Activated naive CD8-positive, alpha-beta T cell (primary cell): ENCODE data around the gene KRR1.
"Not testable (repeated sequence)": the region's sequence is repeated elsewhere in the genome, so short reads cannot be mapped to it uniquely, and the experiment has no call there.

ENCODE experiments used
- H3K27ac Mint-ChIP-seq: one replicate; pipeline ENCODE4 v1.8.0; 2021; ENCODE audit warnings: mixed read lengths
- H3K27me3 Mint-ChIP-seq: one replicate; pipeline ENCODE4 v1.8.0; 2021; ENCODE audit warnings: mixed read lengths
- H3K36me3 Mint-ChIP-seq: one replicate; pipeline ENCODE4 v1.8.0; 2021; ENCODE audit warnings: mixed read lengths
- H3K4me1 Mint-ChIP-seq: one replicate; pipeline ENCODE4 v1.8.0; 2021; ENCODE audit warnings: low read depth, mixed read lengths
- H3K4me3 Mint-ChIP-seq: one replicate; pipeline ENCODE4 v1.8.0; 2021; ENCODE audit warnings: mild to moderate bottlenecking, mixed read lengths
- H3K9me3 Mint-ChIP-seq: one replicate; pipeline ENCODE4 v1.8.0; 2021; ENCODE audit warnings: low read depth, mixed read lengths

The KRR1 gene

DNA sequence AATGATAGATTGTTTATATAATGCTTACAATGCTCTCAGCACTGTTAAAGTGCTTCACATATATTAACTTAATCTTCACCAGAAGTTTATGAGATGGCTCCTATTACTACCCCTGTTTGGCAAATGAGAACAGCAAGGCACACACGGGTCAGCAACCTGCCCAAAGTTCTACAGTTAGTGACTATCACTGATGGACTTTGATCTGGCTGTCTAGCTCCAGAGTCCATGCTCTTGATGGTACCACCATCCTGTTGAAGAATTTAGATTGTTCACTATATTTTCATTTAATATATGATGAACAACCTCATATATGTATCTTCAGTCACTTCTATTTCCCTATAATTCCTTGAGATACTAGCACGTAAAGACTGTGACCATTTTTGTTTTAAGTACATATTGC is 20.2 kb downstream of the KRR1 start:
- H3K27ac Mint-ChIP-seq, result no peak overlapping the region
- H3K27me3 Mint-ChIP-seq, result no peaks in the 10 kb centered on the region
- H3K9me3 Mint-ChIP-seq, result no peaks in the 10 kb centered on the region
- H3K4me1 Mint-ChIP-seq, result peaks cover 43% of the 10 kb centered on the region
- H3K4me3 Mint-ChIP-seq, result no peak overlapping the region
- H3K36me3 Mint-ChIP-seq, result no peaks in the 10 kb centered on the region

DNA sequence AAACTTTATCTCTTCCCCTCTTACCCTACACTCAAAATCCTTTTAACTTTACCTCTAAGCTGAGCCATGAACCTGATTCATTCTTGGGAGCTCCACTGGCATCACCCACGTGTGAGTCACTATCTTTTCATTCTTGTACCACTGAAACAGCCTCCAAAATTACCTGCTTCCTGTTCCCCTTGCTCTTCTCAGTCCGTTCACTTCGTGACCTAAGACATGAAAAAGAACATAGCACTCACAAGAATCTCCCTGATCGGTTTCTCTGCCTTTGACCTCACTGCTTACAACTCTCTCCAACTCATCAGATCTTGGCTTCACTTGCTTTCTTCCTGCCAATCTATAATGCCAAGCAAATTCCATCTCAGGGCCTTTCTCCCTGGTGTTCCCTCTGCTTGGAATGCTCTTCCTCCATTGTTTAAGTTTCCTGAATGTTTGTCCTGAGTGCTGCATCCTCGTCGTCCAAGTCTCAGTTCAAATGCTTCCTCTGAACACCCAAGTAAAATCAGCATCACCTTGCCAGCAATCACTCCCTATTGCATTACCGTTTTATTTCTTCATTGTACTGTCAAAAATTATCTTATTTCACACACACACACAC is 21.7 kb downstream of the KRR1 start:
- no peaks in the 10 kb centered on the region for H3K27me3 Mint-ChIP-seq
- H3K4me1 Mint-ChIP-seq, result peaks cover 52% of the 10 kb centered on the region
- peak overlapping the region; percentile 36 for H3K4me3 Mint-ChIP-seq
- no peaks in the 10 kb centered on the region for H3K36me3 Mint-ChIP-seq
- peak overlapping the region; percentile 13 for H3K27ac Mint-ChIP-seq
- no peaks in the 10 kb centered on the region for H3K9me3 Mint-ChIP-seq

DNA sequence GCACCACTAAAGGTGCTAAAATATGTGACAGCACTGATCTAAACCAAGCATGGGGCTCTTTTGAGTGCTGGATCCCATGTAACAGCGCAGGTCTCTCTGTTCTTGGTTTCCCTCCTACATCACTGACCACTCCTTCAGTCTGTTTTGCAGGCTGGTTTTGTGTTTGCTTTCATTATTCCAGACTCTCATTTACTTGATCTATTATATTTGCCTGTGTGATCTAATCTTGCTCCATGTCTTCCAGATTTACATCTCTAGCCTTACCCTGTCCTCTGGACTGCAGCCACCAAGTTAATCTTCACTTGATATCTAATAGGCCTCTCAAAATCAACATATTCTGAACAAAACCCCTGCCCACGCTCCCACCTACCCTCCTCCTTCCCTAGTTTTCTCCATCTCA is 22.2 kb downstream of the KRR1 start:
- peak overlapping the region; percentile 36 for H3K4me3 Mint-ChIP-seq
- H3K4me1 Mint-ChIP-seq, result peaks cover 58% of the 10 kb centered on the region
- H3K9me3 Mint-ChIP-seq, result no peaks in the 10 kb centered on the region
- H3K27ac Mint-ChIP-seq, result peak overlapping the region; percentile 13
- H3K27me3 Mint-ChIP-seq, result no peaks in the 10 kb centered on the region
- peaks cover 2% of the 10 kb centered on the region for H3K36me3 Mint-ChIP-seq

DNA sequence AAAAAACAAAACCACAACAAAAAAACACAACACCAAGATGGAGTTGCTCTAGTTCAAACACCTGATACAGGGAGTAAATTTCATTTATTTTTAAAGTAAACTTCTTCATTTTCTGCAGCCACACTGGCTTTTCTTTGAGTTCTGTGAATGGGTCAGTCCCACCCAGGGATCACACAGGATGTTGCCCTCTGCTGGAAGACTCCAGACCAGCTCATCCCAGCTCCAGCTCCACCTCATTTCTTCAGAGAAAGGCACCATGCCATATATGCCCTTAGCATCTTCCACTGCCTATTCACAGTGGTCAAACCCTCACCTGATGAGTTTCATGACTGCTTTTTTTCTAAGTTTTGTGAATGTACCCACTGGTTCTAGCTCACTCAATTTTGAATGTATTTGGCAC is 22.9 kb downstream of the KRR1 start:
- H3K27me3 Mint-ChIP-seq, result no peaks in the 10 kb centered on the region
- no peaks in the 10 kb centered on the region for H3K9me3 Mint-ChIP-seq
- H3K4me3 Mint-ChIP-seq, result no peak overlapping the region
- H3K27ac Mint-ChIP-seq, result no peak overlapping the region
- H3K36me3 Mint-ChIP-seq, result peaks cover 5% of the 10 kb centered on the region
- peaks cover 60% of the 10 kb centered on the region for H3K4me1 Mint-ChIP-seq

DNA sequence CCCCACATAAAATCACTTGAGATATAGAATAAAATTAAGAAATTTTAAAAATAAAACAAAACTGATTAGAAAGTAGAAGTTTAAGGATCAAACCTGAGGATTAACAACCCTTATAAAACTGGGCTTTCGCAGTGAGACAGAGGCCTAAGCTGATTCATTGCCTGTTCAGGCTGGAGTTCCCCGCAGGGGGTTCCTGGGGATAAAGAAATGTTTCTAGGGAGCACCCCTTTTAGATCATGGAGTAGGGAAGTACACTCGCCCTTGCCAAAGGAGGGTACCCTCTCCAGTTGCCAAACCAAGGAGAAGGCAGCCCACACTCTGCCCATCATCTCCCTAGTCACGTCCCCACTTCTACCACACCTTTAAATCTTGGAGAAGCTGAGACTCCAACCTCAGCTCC is 24.1 kb downstream of the KRR1 start:
- peaks cover 9% of the 10 kb centered on the region for H3K36me3 Mint-ChIP-seq
- no peaks in the 10 kb centered on the region for H3K27me3 Mint-ChIP-seq
- H3K27ac Mint-ChIP-seq, result peak overlapping the region; percentile 17
- H3K4me1 Mint-ChIP-seq, result peaks cover 72% of the 10 kb centered on the region
- H3K4me3 Mint-ChIP-seq, result no peak overlapping the region
- H3K9me3 Mint-ChIP-seq, result no peaks in the 10 kb centered on the region

DNA sequence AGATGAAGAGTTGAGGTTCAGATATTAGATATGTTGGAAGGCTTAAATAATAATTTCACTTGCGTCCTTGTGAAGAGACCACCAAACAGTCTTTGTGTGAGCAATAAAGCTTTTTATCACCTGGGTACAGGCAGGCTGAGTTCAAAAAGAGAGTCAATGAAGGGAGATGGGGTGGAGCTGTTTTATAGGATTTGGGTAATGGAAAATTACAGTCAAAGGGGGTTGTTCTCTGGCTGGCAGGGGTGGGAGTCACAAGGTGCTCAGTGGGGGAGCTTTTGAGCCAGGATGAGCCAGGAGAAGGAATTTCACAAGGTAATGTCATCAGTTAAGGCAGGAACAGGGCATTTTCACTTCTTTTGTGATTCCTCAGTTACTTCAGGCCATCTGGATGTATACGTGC is 27.0 kb downstream of the KRR1 start:
- H3K27ac Mint-ChIP-seq, result peak overlapping the region; percentile 77
- H3K36me3 Mint-ChIP-seq, H3K9me3 Mint-ChIP-seq, H3K27me3 Mint-ChIP-seq: not testable (repeated sequence)
- H3K4me3 Mint-ChIP-seq, result peak overlapping the region; percentile 90
- peaks cover 85% of the 10 kb centered on the region for H3K4me1 Mint-ChIP-seq

DNA sequence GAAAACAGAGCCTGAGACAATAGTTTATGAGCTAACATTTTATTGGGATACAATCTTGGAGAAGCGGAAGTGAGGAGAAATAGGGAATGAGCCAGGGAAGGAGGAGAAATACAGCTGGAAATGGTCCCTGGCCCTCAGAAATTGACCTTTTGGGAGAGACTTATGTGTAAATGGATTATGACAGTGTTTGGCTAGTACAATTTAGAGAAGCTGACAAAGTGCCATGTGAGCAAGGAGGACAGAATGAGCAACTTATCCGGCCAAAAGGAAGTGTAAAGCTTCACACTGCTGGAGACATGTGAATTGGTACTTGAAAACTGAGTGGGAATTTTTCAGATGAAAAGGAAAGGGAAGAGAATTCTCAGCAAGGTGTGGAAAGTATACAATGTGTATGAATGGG is 28.0 kb downstream of the KRR1 start:
- Mint-ChIP-seq H3K27me3 (no peaks in the 10 kb centered on the region), H3K4me1 (peaks cover 87% of the 10 kb centered on the region), H3K4me3 (peak overlapping the region; percentile 90), H3K27ac (peak overlapping the region; percentile 81), H3K36me3 (peaks cover 9% of the 10 kb centered on the region), H3K9me3 (no peaks in the 10 kb centered on the region)

DNA sequence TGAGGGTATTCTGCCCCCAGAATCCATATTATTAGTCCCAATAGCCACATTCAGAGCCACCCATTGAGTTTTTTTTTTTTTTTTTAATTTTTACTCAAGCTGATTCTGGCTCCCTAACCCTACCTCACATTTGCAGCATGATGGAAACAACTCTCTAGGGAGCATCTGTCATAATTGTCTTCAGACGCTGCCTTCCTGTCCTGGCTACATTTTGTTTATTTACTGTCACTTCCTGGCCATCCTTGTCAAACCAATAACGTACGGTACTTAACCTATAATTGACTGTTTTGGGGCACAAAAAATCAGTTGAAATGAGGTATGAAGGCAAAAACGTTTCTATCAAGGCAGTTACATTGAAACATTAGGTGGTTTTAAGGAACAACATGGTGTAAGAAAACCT is 28.8 kb downstream of the KRR1 start:
- peaks cover 89% of the 10 kb centered on the region for H3K4me1 Mint-ChIP-seq
- peak overlapping the region; percentile 90 for H3K4me3 Mint-ChIP-seq
- no peaks in the 10 kb centered on the region for H3K9me3 Mint-ChIP-seq
- peaks cover 9% of the 10 kb centered on the region for H3K36me3 Mint-ChIP-seq
- H3K27me3 Mint-ChIP-seq, result no peaks in the 10 kb centered on the region
- peak overlapping the region; percentile 64 for H3K27ac Mint-ChIP-seq

DNA sequence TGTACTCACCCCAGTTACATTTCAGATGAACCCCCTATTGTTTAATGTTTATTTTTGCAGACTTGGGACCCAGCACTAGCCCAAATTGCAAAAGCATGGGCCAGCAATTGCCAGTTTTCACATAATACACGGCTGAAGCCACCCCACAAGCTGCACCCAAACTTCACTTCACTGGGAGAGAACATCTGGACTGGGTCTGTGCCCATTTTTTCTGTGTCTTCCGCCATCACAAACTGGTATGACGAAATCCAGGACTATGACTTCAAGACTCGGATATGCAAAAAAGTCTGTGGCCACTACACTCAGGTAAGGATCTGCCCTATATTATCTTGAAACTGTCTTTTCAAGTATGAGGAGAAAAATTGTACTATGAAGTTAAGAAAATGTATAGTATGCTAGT is 29.6 kb downstream of the KRR1 start:
- peak overlapping the region; percentile 97 for H3K27ac Mint-ChIP-seq
- peaks cover 9% of the 10 kb centered on the region for H3K36me3 Mint-ChIP-seq
- H3K4me3 Mint-ChIP-seq, result peak overlapping the region; percentile 90
- H3K4me1 Mint-ChIP-seq, result peaks cover 93% of the 10 kb centered on the region
- H3K9me3 Mint-ChIP-seq, result no peaks in the 10 kb centered on the region
- H3K27me3 Mint-ChIP-seq, result no peaks in the 10 kb centered on the region

DNA sequence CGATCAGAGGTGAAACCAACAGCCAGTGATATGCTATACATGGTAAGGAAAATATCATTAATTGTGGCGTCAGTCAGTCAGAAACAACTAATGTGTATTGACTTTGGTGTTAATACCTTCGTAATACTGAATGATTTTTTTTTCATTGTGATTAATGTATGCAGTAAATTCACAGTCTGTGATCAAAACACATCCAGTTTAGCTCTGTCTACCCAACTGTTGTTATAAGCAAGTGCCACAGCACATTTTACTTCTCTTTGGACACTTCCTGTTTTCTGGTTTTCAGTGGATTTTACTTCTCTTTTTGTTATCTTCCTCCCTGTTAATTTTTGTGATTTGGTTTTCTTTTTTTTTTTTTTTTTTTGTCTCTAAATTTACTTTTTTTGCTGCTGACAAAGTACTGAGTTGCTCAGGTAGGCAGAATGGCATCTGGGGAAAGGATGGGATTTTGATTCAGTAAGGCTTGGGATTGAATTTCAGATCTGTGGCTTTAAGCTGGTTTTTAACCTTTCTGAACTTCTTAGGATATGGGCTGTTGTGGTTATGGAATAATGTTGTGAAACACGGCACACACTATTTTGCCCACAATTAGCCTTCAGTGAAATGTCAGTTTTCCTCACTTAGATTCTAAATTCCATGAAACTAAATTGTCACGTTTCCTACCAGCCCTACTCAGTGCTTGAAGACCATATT is 30.2 kb downstream of the KRR1 start:
- Mint-ChIP-seq H3K36me3 (peaks cover 9% of the 10 kb centered on the region), H3K4me1 (peaks cover 94% of the 10 kb centered on the region), H3K4me3 (peak overlapping the region; percentile 90)

DNA sequence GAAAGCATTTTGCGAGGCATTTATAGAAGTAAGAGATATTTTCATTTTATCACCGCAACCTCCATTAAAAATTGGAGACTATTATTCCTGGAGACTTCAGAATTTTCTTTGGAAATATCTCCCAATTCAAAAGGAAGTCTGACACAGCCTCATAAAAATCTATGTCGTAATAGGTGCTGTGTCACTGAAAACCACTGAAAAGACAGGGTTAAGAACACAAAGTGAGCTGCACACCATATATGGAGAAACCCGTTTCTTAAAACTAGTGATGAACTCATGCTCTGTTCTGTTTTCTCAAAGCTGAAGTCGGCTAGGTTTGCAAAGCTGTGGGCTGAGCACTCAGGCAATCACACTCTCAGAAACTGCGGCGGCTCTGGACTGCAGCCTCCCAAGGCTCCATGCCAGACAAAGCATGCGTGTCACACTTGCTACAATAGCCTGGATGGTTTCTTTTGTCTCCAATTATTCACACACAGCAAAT is 30.9 kb downstream of the KRR1 start, which contains the start of gene GLIPR1:
Gene GLIPR1 (plus strand): TSS at position 287 of the 481 bp plus-strand sequence. CDS start 126 bp downstream, at position 413.
- no peaks in the 10 kb centered on the region for H3K9me3 Mint-ChIP-seq
- H3K36me3 Mint-ChIP-seq, result peaks cover 9% of the 10 kb centered on the region

More for the DNA sequence above, 30.2 kb downstream of the KRR1 start:
- peak overlapping the region; percentile 97 for H3K27ac Mint-ChIP-seq
- no peaks in the 10 kb centered on the region for H3K27me3 Mint-ChIP-seq
- H3K9me3 Mint-ChIP-seq, result no peaks in the 10 kb centered on the region

DNA sequence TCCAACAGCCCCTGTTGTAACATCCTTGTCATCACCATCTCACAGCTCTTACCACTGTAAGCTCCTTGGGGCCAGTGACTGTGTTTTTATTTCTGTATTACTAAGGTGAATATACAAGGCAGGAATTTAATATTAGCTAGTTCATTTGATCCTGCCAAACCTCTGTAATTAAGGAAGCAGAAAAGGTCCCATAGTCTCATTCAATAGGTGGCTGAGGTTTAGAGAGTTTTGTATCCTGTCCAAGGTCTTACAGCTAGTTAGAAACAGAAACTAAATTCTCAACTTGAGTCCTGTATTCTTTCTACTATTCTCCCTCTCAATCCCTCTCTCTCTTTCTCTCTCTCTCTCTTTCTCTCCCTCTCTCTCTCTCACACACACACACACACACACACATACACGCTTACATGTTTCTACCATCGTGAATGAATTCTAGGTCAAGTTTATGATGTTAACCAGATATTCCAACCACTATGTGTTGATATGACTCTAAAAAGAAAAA is 31.4 kb downstream of the KRR1 start:
- no peaks in the 10 kb centered on the region for H3K9me3 Mint-ChIP-seq
- peaks cover 89% of the 10 kb centered on the region for H3K4me1 Mint-ChIP-seq
- H3K27me3 Mint-ChIP-seq, result no peaks in the 10 kb centered on the region
- H3K4me3 Mint-ChIP-seq, result peak overlapping the region; percentile 90
- H3K27ac Mint-ChIP-seq, result peak overlapping the region; percentile 97
- peaks cover 9% of the 10 kb centered on the region for H3K36me3 Mint-ChIP-seq

More for the DNA sequence above, 30.9 kb downstream of the KRR1 start, which contains the start of gene GLIPR1:
- Mint-ChIP-seq H3K27ac (peak within 1 kb of the TSS; percentile 97), H3K4me3 (peak within 1 kb of the TSS; percentile 90), H3K27me3 (no peaks in the 10 kb centered on the region), H3K4me1 (peaks cover 92% of the 10 kb centered on the region)

DNA sequence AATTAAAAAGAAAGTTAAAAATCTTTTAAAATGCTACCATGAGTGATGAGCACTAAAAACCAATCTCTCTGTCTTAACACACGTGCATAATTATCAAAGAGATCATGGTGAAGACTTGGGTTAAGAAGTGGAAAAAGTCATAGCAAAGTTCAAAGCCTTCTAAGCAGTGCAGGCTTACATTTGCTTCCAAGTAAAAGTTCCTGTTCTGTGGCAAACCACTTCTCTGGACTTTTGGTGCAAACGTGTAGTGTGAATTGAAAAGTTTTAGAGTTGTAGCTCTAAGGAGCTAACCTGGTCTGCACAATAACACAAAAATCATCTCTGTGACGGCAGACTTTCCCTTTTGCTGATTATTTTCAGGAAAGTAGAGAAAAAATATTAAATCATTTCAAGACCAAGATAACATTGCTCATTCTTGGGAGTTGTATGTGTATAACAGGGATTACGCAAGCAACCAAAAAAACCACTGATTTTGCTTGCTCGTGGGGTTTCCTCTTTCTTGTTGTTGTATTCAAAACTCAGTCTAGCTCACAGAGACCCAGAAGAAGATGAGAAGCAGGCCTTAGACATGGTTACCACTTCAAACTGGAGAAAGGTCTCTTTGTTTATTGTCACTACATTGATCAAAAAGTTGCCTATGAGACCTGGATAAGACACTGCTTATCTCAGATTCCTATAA is 33.2 kb downstream of the KRR1 start:
- peaks cover 71% of the 10 kb centered on the region for H3K4me1 Mint-ChIP-seq
- no peaks in the 10 kb centered on the region for H3K27me3 Mint-ChIP-seq
- peak overlapping the region; percentile 53 for H3K4me3 Mint-ChIP-seq
- H3K36me3 Mint-ChIP-seq, result peaks cover 1% of the 10 kb centered on the region
- H3K9me3 Mint-ChIP-seq, result no peaks in the 10 kb centered on the region
- H3K27ac Mint-ChIP-seq, result peak overlapping the region; percentile 80

DNA sequence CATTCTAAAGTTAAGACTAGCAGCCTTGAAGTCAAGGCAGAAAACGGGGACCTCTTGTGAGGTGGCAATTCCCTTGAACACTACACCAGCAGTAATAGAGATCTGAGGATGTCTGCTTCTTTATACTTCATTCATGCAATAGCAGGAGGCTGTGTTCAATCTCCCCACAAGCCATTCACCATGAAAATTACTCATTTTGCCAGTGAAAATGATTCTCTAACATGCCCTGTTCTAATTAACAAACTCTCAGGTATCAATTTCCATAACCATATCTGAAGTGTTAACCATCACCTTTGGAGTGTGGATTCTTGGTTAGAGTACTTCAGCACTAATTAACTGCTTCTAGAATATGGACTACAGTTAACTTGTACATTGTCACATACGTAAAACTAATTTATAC is 34.3 kb downstream of the KRR1 start:
- Mint-ChIP-seq H3K4me1 (peaks cover 60% of the 10 kb centered on the region), H3K27ac (peak overlapping the region; percentile 80)

DNA sequence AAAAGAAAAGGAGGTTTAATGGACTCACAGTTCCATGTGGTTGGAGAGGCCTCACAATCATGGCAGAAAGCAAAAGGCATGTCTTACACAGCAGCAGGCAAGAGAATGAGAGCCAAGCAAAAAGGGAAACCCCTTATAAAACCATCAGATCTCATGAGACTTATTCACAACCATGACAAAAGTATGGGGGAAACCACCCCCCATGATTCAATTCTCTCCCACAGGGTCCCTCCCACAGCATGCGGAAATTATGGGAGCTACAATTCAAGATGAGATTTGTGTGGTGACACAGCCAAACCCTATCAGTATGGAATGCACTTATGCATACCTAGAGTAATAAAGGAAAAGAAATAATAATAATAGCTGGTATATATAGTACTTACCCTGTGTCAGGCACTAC is 35.3 kb downstream of the KRR1 start:
- Mint-ChIP-seq H3K9me3 (no peaks in the 10 kb centered on the region), H3K4me3 (no peak overlapping the region), H3K36me3 (no peaks in the 10 kb centered on the region), H3K4me1 (peaks cover 49% of the 10 kb centered on the region), H3K27ac (no peak overlapping the region), H3K27me3 (no peaks in the 10 kb centered on the region)

More for the DNA sequence above, 34.3 kb downstream of the KRR1 start:
- no peaks in the 10 kb centered on the region for H3K36me3 Mint-ChIP-seq
- no peaks in the 10 kb centered on the region for H3K9me3 Mint-ChIP-seq
- no peaks in the 10 kb centered on the region for H3K27me3 Mint-ChIP-seq
- H3K4me3 Mint-ChIP-seq, result no peak overlapping the region
